GM11168 (cell line): ENCODE results near the gene ARHGAP8.

Source experiments
- in situ Hi-C: fragments of 300-500 bp; cut with MboI; formaldehyde crosslinking; loops from one replicate; pipeline ENCODE4 v1.12.0; 2022; ENCODE audit warnings: low sequenced_read_pairs; ENCODE audit not compliant: unreplicated experiment

Gene ARHGAP8

GRCh38 chr22:44879301-44879680 is 126.9 kb downstream of the ARHGAP8 start:
- in situ Hi-C loops = no loop called here

- in situ Hi-C loops = no loop called here
These were observed 128.4 kb downstream of the ARHGAP8 start for GRCh38 chr22:44880610-44881290.

GRCh38 chr22:44881624-44882023 is 129.2 kb downstream of the ARHGAP8 start:
- in situ Hi-C loops = no loop called here

GRCh38 chr22:44882226-44882905 is 130.0 kb downstream of the ARHGAP8 start:
- in situ Hi-C loops = no loop called here

- in situ Hi-C loops = no loop called here
These were observed 130.6 kb downstream of the ARHGAP8 start for GRCh38 chr22:44883011-44883421.

GRCh38 chr22:44884562-44884961 is 132.2 kb downstream of the ARHGAP8 start:
- in situ Hi-C loops = no loop called here

GRCh38 chr22:44884968-44885805 is 132.8 kb downstream of the ARHGAP8 start:
- in situ Hi-C loops = no loop called here

GRCh38 chr22:44885806-44886360 is 133.5 kb downstream of the ARHGAP8 start:
- in situ Hi-C loops = no loop called here

- in situ Hi-C loops = no loop called here
These were observed 135.6 kb downstream of the ARHGAP8 start for GRCh38 chr22:44887941-44888366.

- in situ Hi-C loops = no loop called here
These were observed 136.3 kb downstream of the ARHGAP8 start for GRCh38 chr22:44888491-44889254.

GRCh38 chr22:44889255-44889878 is 137.0 kb downstream of the ARHGAP8 start:
- in situ Hi-C loops = no loop called here

GRCh38 chr22:44890416-44891292 is 138.3 kb downstream of the ARHGAP8 start:
- in situ Hi-C loops = no loop called here

GRCh38 chr22:44891293-44891747 is 138.9 kb downstream of the ARHGAP8 start:
- in situ Hi-C loops = no loop called here

- in situ Hi-C loops = no loop called here
These were observed 139.4 kb downstream of the ARHGAP8 start for GRCh38 chr22:44891791-44892190.

GRCh38 chr22:44892243-44892642 is 139.9 kb downstream of the ARHGAP8 start:
- in situ Hi-C loops = no loop called here

GRCh38 chr22:44892803-44893730 is 140.7 kb downstream of the ARHGAP8 start:
- in situ Hi-C loops = no loop called here

GRCh38 chr22:44893731-44894080 is 141.3 kb downstream of the ARHGAP8 start:
- in situ Hi-C loops = no loop called here

- in situ Hi-C loops = no loop called here
These were observed 141.9 kb downstream of the ARHGAP8 start for GRCh38 chr22:44894321-44894720.
